ENCODE measurements around the gene THADA.

GRCh38 chr2:43531251-43531650, 64.6 kb downstream of the THADA start:
- no peak for TF ChIP-seq HDGF (IDR thresholded peaks at IDR 0.05; ENCODE audit: borderline replicate concordance)
- no peak for TF ChIP-seq CTBP1 (IDR thresholded peaks at IDR 0.05; ENCODE audit: borderline replicate concordance)
- no peak for TF ChIP-seq SUZ12 (IDR thresholded peaks at IDR 0.05)
- no peak for TF ChIP-seq ELF4 (IDR thresholded peaks at IDR 0.05)
- no peak for TF ChIP-seq FOXM1 (IDR thresholded peaks at IDR 0.05; ENCODE audit: borderline replicate concordance)
- no peak for TF ChIP-seq ARNT (IDR thresholded peaks at IDR 0.05)
- TF ChIP-seq BHLHE40 (IDR thresholded peaks at IDR 0.05; ENCODE audit: borderline replicate concordance), result no peak
- TF ChIP-seq SP1 (IDR thresholded peaks at IDR 0.05), result no peak
- no peak for TF ChIP-seq L3MBTL2 (conservative IDR thresholded peaks at IDR 0.05)
- TF ChIP-seq TARDBP (IDR thresholded peaks at IDR 0.05), result no peak
